ENCODE results near the gene SLC39A11. TPM values are rescaled to one million over a fixed set of nuclear protein-coding genes. Genes with fewer than 3 reads are reported as not detected.

The SLC39A11 gene
- total RNA-seq, 1 donor from 2014 or later, result 26.9 TPM

GRCh38 chr17:72609501-72609900, 483.0 kb downstream of the SLC39A11 start:
- intact Hi-C loops (cut with micrococcal nuclease), result no loop called here

GRCh38 chr17:72608436-72608835, 484.1 kb downstream of the SLC39A11 start:
- intact Hi-C loops (cut with micrococcal nuclease), result no loop called here

- intact Hi-C loops (cut with micrococcal nuclease), result no loop called here
Observed at GRCh38 chr17:72606656-72607055, 485.8 kb downstream of the SLC39A11 start.

- intact Hi-C loops (cut with micrococcal nuclease), result no loop called here
Observed at GRCh38 chr17:72605543-72605942, 486.9 kb downstream of the SLC39A11 start.

- intact Hi-C loops (cut with micrococcal nuclease), result no loop called here
Observed at GRCh38 chr17:72604518-72604917, 488.0 kb downstream of the SLC39A11 start.

GRCh38 chr17:72603420-72604242, 488.9 kb downstream of the SLC39A11 start:
- intact Hi-C loops (cut with micrococcal nuclease), result no loop called here

GRCh38 chr17:72602517-72603419, 489.7 kb downstream of the SLC39A11 start:
- intact Hi-C loops (cut with micrococcal nuclease), result no loop called here

- intact Hi-C loops (cut with micrococcal nuclease), result no loop called here
Observed at GRCh38 chr17:72600934-72601333, 491.6 kb downstream of the SLC39A11 start.

- intact Hi-C loops (cut with micrococcal nuclease), result no loop called here
Observed at GRCh38 chr17:72599891-72600290, 492.6 kb downstream of the SLC39A11 start.

- intact Hi-C loops (cut with micrococcal nuclease), result no loop called here
Observed at GRCh38 chr17:72598695-72599094, 493.8 kb downstream of the SLC39A11 start.

GRCh38 chr17:72597354-72598087, 495.0 kb downstream of the SLC39A11 start:
- intact Hi-C loops (cut with micrococcal nuclease), result no loop called here

Other genes with a start within 250 kb of the SLC39A11 start
- gene SSTR2, start 72.3 kb upstream of the SLC39A11 start, total RNA-seq, result 0.02 TPM in 1 of 2 replicates, not detected in the other
- gene COG1, start 100.4 kb upstream of the SLC39A11 start, total RNA-seq, result 29.8 and 32.4 TPM in 2 replicates
- not detected in 2 replicates for gene CPSF4L, start 169.2 kb upstream of the SLC39A11 start, total RNA-seq
- gene CDC42EP4, start 219.3 kb upstream of the SLC39A11 start, total RNA-seq, result 1.2 and 1.6 TPM in 2 replicates